ENCODE data around the gene SUMF1. TPM values are rescaled to one million over a fixed set of nuclear protein-coding genes. Genes with fewer than 3 reads are reported as not detected.
A peak's percentile ranks its signal among the peaks of the same experiment; 100 is the strongest.

SUMF1 gene
- total and polyA plus RNA-seq, 2 of the 13 experiments (the other 11 are each of a cell fraction or from before 2014, with no cell fraction given): 18.5 to 28.9 TPM

DNA sequence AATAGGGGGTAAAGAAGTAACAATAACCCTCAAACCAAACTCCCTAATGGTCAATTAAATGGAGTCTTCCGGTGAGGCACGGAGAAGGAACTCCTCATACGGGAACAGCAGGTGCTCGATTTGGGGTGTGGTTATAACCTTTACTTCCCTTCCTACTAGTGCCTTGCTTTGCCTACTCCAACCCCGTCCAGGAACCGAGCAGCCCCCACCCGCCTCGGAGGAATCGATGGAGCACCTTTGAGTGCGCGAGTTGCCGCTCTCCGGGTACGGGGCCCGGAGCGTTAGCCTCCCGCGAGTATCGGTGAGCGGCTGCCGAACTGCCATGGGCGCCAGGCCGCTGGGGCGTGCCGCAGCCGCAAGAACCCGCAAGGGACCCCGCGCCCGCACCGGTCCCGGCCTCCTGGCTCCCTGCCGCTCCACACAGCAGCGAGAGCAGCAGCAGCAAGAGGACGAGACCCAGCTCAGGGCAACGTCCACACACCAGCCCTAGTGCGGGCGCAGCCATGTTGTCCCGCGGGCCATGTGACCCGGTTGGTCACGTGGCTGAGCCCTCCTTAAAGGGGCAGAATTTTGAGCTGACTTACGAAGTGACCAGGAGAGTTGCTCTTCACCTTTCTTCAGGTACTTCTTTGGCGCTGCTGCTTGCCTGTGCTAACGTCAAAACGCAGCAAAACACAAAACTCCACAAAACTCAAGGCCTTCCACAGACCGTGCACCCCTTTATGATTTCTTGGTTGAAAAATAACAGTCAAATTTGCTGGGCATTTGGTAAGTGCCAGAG lies at the start of gene SUMF1 (continued):
- TF ChIP-seq NONO (IDR thresholded peaks at IDR 0.05): no peak
- peak; percentile 92 for TF ChIP-seq NONO (CRISPR knock-in tag; conservative IDR thresholded peaks at IDR 0.05)
- TF ChIP-seq, protein P1, sequence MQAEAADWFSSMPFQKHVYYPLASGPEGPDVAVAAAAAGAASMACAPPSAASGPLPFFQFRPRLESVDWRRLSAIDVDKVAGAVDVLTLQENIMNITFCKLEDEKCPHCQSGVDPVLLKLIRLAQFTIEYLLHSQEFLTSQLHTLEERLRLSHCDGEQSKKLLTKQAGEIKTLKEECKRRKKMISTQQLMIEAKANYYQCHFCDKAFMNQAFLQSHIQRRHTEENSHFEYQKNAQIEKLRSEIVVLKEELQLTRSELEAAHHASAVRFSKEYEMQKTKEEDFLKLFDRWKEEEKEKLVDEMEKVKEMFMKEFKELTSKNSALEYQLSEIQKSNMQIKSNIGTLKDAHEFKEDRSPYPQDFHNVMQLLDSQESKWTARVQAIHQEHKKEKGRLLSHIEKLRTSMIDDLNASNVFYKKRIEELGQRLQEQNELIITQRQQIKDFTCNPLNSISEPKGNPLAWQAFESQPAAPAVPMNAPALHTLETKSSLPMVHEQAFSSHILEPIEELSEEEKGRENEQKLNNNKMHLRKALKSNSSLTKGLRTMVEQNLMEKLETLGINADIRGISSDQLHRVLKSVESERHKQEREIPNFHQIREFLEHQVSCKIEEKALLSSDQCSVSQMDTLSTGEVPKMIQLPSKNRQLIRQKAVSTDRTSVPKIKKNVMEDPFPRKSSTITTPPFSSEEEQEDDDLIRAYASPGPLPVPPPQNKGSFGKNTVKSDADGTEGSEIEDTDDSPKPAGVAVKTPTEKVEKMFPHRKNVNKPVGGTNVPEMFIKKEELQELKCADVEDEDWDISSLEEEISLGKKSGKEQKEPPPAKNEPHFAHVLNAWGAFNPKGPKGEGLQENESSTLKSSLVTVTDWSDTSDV (CRISPR knock-in tag; IDR thresholded peaks at IDR 0.05): no peak
- TF ChIP-seq GTF2F1 (IDR thresholded peaks at IDR 0.05; ENCODE audit: low read length): no peak; the same call in 1 of the 2 replicates
- peak; percentile 78; the same call in 1 of the 2 replicates for TF ChIP-seq FOXO1 (CRISPR knock-in tag; IDR thresholded peaks at IDR 0.05)
- 0 out of 2 replicates have a peak, but pooled peaks have one; percentile 32 for TF ChIP-seq MIER3 (CRISPR knock-in tag; IDR thresholded peaks at IDR 0.05; ENCODE audit: borderline replicate concordance)
- TF ChIP-seq ZNF580 (CRISPR knock-in tag; IDR thresholded peaks at IDR 0.05; ENCODE audit: borderline replicate concordance, low read depth): peak; percentile 77; the same call in 1 of the 2 replicates
- TF ChIP-seq ZNF407 (CRISPR knock-in tag; IDR thresholded peaks at IDR 0.05; ENCODE audit: not compliant biosample characterization): no peak
- peak; percentile 60; the same call in 1 of the 2 replicates for TF ChIP-seq ZZZ3 (CRISPR knock-in tag; IDR thresholded peaks at IDR 0.05; ENCODE audit: borderline replicate concordance)
- TF ChIP-seq ZFP36L1 (CRISPR knock-in tag; IDR thresholded peaks at IDR 0.05): peak; percentile 18; the same call in 1 of the 2 replicates
- no peak for TF ChIP-seq ZNF816 (CRISPR knock-in tag; IDR thresholded peaks at IDR 0.05; ENCODE audit: borderline replicate concordance)
- peak; percentile 83 for TF ChIP-seq ZNF781 (CRISPR knock-in tag; IDR thresholded peaks at IDR 0.05; ENCODE audit: borderline replicate concordance, not compliant biosample characterization)
- peak; percentile 85 for TF ChIP-seq ARNT2 (CRISPR knock-in tag; IDR thresholded peaks at IDR 0.05; ENCODE audit: low read depth)
- 0 out of 2 replicates have a peak, but pooled peaks have one; percentile 73 for TF ChIP-seq DMTF1 (CRISPR knock-in tag; IDR thresholded peaks at IDR 0.05)
